HG03175 (cell line): ENCODE data around the gene LRRC52.
A peak's percentile ranks its signal among the peaks of the same experiment; 100 is the strongest.
"Not testable (repeated sequence)": the region's sequence is repeated elsewhere in the genome, so short reads cannot be mapped to it uniquely, and the experiment has no call there.

Source experiments
- ATAC-seq: cut with Tn5 transposase; IDR thresholded peaks from one replicate; pipeline ENCODE4 v1.9.1; 2021; ENCODE audit warnings: mild to moderate bottlenecking, moderate library complexity; ENCODE audit not compliant: unreplicated experiment

The LRRC52 gene

GRCh38 chr1:165580931-165581871 is 37.4 kb downstream of the LRRC52 start:
- ATAC-seq: no peak

- no peak for ATAC-seq
Measured at GRCh38 chr1:165581926-165582325, 38.1 kb downstream of the LRRC52 start.

GRCh38 chr1:165586398-165586797 is 42.6 kb downstream of the LRRC52 start:
- ATAC-seq: no peak

GRCh38 chr1:165591391-165591790 is 47.6 kb downstream of the LRRC52 start:
- ATAC-seq: not testable (repeated sequence)

- no peak for ATAC-seq
Measured at GRCh38 chr1:165592945-165593823, 49.4 kb downstream of the LRRC52 start.

GRCh38 chr1:165595246-165595938 is 51.6 kb downstream of the LRRC52 start:
- ATAC-seq: no peak

GRCh38 chr1:165597883-165598675 is 54.3 kb downstream of the LRRC52 start:
- ATAC-seq: peak; percentile 98

- ATAC-seq: no peak
Measured at GRCh38 chr1:165598676-165599059, 54.9 kb downstream of the LRRC52 start.

- ATAC-seq: no peak
Measured at GRCh38 chr1:165600793-165601192, 57.0 kb downstream of the LRRC52 start.

- no peak for ATAC-seq
Measured at GRCh38 chr1:165603810-165604209, 60.0 kb downstream of the LRRC52 start.

- ATAC-seq: no peak
Measured at GRCh38 chr1:165605246-165605645, 61.4 kb downstream of the LRRC52 start.

- not testable (repeated sequence) for ATAC-seq
Measured at GRCh38 chr1:165606676-165607075, 62.9 kb downstream of the LRRC52 start.

- no peak for ATAC-seq
Measured at GRCh38 chr1:165610866-165611265, 67.1 kb downstream of the LRRC52 start.

- ATAC-seq: peak; percentile 43
Measured at GRCh38 chr1:165612062-165612461, 68.3 kb downstream of the LRRC52 start.
